ENCODE results near the gene DEF6. TPM values are rescaled to one million over a fixed set of nuclear protein-coding genes. Genes with fewer than 3 reads are reported as not detected.

Gene DEF6
- total RNA-seq, 1 experiment from 2014 or later, result 15.4 TPM

- no peak overlapping the region for H3K27ac Mint-ChIP-seq (ENCODE audit: unreplicated experiment)
- H3K4me3 Mint-ChIP-seq (ENCODE audit: low read depth, unreplicated experiment), result no peak overlapping the region
- no peaks in the 10 kb centered on the region for H3K9me3 Mint-ChIP-seq (ENCODE audit: low read depth, unreplicated experiment)
- DNase-seq, result no peak
- CTCF ChIA-PET, result no interaction called here
- no peak for TF ChIP-seq CTCF (IDR thresholded peaks at IDR 0.05; ENCODE audit: unreplicated experiment)
- intact Hi-C loops (cut with micrococcal nuclease; ENCODE audit: unreplicated experiment), result loop anchor here (10.0 kb wide), 1 partner anchor 263 kb away; no protein-coding TSS in a partner anchor
- no peaks in the 10 kb centered on the region for H3K4me1 Mint-ChIP-seq (ENCODE audit: low read depth, unreplicated experiment)
- H3K27me3 Mint-ChIP-seq (ENCODE audit: unreplicated experiment), result no peaks in the 10 kb centered on the region
- no TSS peak for BruUV-seq (replicated peaks)
- H3K36me3 Mint-ChIP-seq (ENCODE audit: insufficient read depth, unreplicated experiment), result peaks cover 12% of the 10 kb centered on the region
These were observed 6.1 kb upstream of the DEF6 start for GRCh38 chr6:35291491-35291890.

GRCh38 chr6:35292494-35292893 lies 5.1 kb upstream of the DEF6 start:
- H3K27ac Mint-ChIP-seq (ENCODE audit: unreplicated experiment), result no peak overlapping the region
- no TSS peak for BruUV-seq (replicated peaks)
- no peaks in the 10 kb centered on the region for H3K4me1 Mint-ChIP-seq (ENCODE audit: low read depth, unreplicated experiment)
- intact Hi-C loops (cut with micrococcal nuclease; ENCODE audit: unreplicated experiment), result loop anchor here (10.0 kb wide), 1 partner anchor 262 kb away; no protein-coding TSS in a partner anchor
- no peak overlapping the region for H3K4me3 Mint-ChIP-seq (ENCODE audit: low read depth, unreplicated experiment)
- H3K36me3 Mint-ChIP-seq (ENCODE audit: insufficient read depth, unreplicated experiment), result peaks cover 17% of the 10 kb centered on the region
- no peak for DNase-seq
- CTCF ChIA-PET, result interaction anchor here (1.0 to 1.7 kb wide), 2 partner anchors 33 to 157 kb away, joined by 3 to 13 read pairs; no protein-coding TSS in a partner anchor
- no peaks in the 10 kb centered on the region for H3K27me3 Mint-ChIP-seq (ENCODE audit: unreplicated experiment)
- H3K9me3 Mint-ChIP-seq (ENCODE audit: low read depth, unreplicated experiment), result no peaks in the 10 kb centered on the region
- TF ChIP-seq CTCF (IDR thresholded peaks at IDR 0.05; ENCODE audit: unreplicated experiment), result no peak

GRCh38 chr6:35293681-35294080 lies 3.9 kb upstream of the DEF6 start:
- no peak overlapping the region for H3K27ac Mint-ChIP-seq (ENCODE audit: unreplicated experiment)
- CTCF ChIA-PET, result interaction anchor here (0.5 to 1.7 kb wide), 7 partner anchors 9 to 229 kb away, joined by 3 to 13 read pairs (median 3); partner anchors contain the start of gene FANCE
- no peaks in the 10 kb centered on the region for H3K9me3 Mint-ChIP-seq (ENCODE audit: low read depth, unreplicated experiment)
- TF ChIP-seq CTCF (IDR thresholded peaks at IDR 0.05; ENCODE audit: unreplicated experiment), result no peak
- no peak for DNase-seq
- intact Hi-C loops (cut with micrococcal nuclease; ENCODE audit: unreplicated experiment), result loop anchor here (10.0 kb wide), 1 partner anchor 261 kb away; no protein-coding TSS in a partner anchor
- no peak overlapping the region for H3K4me3 Mint-ChIP-seq (ENCODE audit: low read depth, unreplicated experiment)
- H3K27me3 Mint-ChIP-seq (ENCODE audit: unreplicated experiment), result no peaks in the 10 kb centered on the region
- BruUV-seq (replicated peaks), result no TSS peak
- H3K36me3 Mint-ChIP-seq (ENCODE audit: insufficient read depth, unreplicated experiment), result peaks cover 21% of the 10 kb centered on the region
- no peaks in the 10 kb centered on the region for H3K4me1 Mint-ChIP-seq (ENCODE audit: low read depth, unreplicated experiment)

- Mint-ChIP-seq H3K27ac (ENCODE audit: unreplicated experiment) (no peak overlapping the region), H3K4me1 (ENCODE audit: low read depth, unreplicated experiment) (peaks cover 3% of the 10 kb centered on the region), H3K36me3 (ENCODE audit: insufficient read depth, unreplicated experiment) (peaks cover 21% of the 10 kb centered on the region), H3K4me3 (ENCODE audit: low read depth, unreplicated experiment) (no peak overlapping the region), H3K9me3 (ENCODE audit: low read depth, unreplicated experiment) (no peaks in the 10 kb centered on the region), H3K27me3 (ENCODE audit: unreplicated experiment) (no peaks in the 10 kb centered on the region)
- intact Hi-C loops (cut with micrococcal nuclease; ENCODE audit: unreplicated experiment), result loop anchor here (10.0 kb wide), 1 partner anchor 260 kb away; no protein-coding TSS in a partner anchor
- peak; percentile 94 for TF ChIP-seq CTCF (IDR thresholded peaks at IDR 0.05; ENCODE audit: unreplicated experiment)
- peak; percentile 60 for DNase-seq
- BruUV-seq (replicated peaks), result no TSS peak
- CTCF ChIA-PET, result interaction anchor here (1.0 to 1.1 kb wide), 3 partner anchors 8 to 34 kb away, joined by 3 to 5 read pairs (median 3); no protein-coding TSS in a partner anchor
These were observed 3.2 kb upstream of the DEF6 start for GRCh38 chr6:35294308-35294945.

Data from Calu3 (cell line).